ENCODE data around the gene SOX18.

DNA sequence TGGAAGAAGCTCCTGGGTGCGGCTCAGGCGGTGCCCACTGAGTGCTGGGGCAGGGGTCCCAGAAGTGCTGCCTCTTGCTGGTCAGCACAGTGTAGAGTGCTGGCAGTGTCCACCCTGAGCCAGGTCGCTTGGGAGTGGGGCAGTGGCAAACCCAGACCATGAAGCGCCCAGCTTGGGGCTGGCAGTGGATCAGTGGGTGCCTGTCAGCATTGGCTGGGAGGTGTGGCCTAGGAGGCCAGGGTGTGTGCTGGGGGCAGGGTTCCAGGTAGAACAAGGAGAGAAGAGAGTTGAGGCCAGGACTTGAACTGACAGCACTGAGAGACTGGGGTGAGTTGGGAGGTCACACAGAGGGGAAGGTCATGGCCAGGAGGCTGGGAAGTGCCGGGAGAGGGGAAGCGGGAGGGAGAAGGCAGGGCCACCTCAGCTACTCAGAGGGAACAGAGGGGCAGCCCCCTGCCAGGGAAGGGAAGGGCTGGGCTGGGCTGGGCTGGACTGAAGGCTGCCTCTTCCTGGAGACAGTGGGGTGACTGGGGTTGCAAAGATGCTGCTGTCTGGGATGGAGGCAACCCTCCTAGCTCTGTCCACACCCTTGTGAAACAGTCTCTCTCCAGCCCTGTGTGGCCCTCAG is 17.7 kb upstream of the SOX18 start:
- TF ChIP-seq, protein P1, sequence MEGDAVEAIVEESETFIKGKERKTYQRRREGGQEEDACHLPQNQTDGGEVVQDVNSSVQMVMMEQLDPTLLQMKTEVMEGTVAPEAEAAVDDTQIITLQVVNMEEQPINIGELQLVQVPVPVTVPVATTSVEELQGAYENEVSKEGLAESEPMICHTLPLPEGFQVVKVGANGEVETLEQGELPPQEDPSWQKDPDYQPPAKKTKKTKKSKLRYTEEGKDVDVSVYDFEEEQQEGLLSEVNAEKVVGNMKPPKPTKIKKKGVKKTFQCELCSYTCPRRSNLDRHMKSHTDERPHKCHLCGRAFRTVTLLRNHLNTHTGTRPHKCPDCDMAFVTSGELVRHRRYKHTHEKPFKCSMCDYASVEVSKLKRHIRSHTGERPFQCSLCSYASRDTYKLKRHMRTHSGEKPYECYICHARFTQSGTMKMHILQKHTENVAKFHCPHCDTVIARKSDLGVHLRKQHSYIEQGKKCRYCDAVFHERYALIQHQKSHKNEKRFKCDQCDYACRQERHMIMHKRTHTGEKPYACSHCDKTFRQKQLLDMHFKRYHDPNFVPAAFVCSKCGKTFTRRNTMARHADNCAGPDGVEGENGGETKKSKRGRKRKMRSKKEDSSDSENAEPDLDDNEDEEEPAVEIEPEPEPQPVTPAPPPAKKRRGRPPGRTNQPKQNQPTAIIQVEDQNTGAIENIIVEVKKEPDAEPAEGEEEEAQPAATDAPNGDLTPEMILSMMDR (conservative IDR thresholded peaks at IDR 0.05 in 1 of 2, IDR thresholded peaks at IDR 0.05 in 1 of 2; ENCODE audit: extremely low read depth in 1 of 2, insufficient read depth in 1 of 2, low read depth in 1 of 2, low read length in 2 of 2), result no peak
- no peak for TF ChIP-seq EZH2 (IDR thresholded peaks at IDR 0.05; ENCODE audit: borderline replicate concordance, low read length)
